Esophagus muscularis mucosa (tissue), 4 donors: ENCODE measurements around the gene LRRC7. TPM values are rescaled to one million over a fixed set of nuclear protein-coding genes. Genes with fewer than 3 reads are reported as not detected.

Experiments
- DNase-seq: peaks from one replicate; pipeline ENCODE4 v3.0.0-alpha.2; 2017; ENCODE audit errors: extremely low spot score
- H3K27ac ChIP-seq, 4 donors: fragments of 200-600 bp; sonication (generic); replicated peaks in 1 of 4; 1 replicate in 3 of 4; 2 replicates in 1 of 4; pipeline ENCODE4 v1.5.1; 2016 to 2019; ENCODE audit warnings: mild to moderate bottlenecking in 1 of 4
- H3K27me3 ChIP-seq, 4 donors: fragments of 200-600 bp; sonication (generic); one replicate each; pipeline versions ENCODE4 v1.5.1 to v1.6.0; 2016 to 2019
- H3K36me3 ChIP-seq, 4 donors: fragments of 200-600 bp; sonication (generic); one replicate each; pipeline ENCODE4 v1.5.1; 2016 to 2019
- H3K4me1 ChIP-seq, 4 donors: fragments of 200-600 bp; sonication (generic); one replicate each; pipeline ENCODE4 v1.5.1; 2016 to 2019
- H3K4me3 ChIP-seq, 4 donors: fragments of 200-600 bp; sonication (generic); 1 replicate in 2 of 4; 2 replicates in 2 of 4; pipeline ENCODE4 v1.5.1; 2016 to 2019; ENCODE audit warnings: mild to moderate bottlenecking in 4 of 4, moderate library complexity in 1 of 4
- H3K9me3 ChIP-seq, 4 donors: fragments of 200-600 bp; sonication (generic); 1 replicate in 3 of 4; 2 replicates in 1 of 4; pipeline ENCODE4 v1.5.1; 2016 to 2019
- EP300 ChIP-seq: sonication (generic); formaldehyde crosslinking; IDR thresholded peaks from one replicate; pipeline ENCODE4 v1.6.1; 2017; ENCODE audit warnings: antibody characterized with exemption
- POLR2A ChIP-seq: fragments of 450-650 bp; IDR thresholded peaks from one replicate; pipeline ENCODE4 v1.6.1; 2017; ENCODE audit warnings: antibody characterized with exemption, moderate library complexity, mild to moderate bottlenecking, low read depth
- POLR2AphosphoS5 ChIP-seq, 2 donors: sonication (generic); formaldehyde crosslinking; IDR thresholded peaks; one replicate each; pipeline ENCODE4 v1.6.1; 2017; ENCODE audit warnings: antibody characterized with exemption in 2 of 2
- whole genome bisulfite sequencing: methylation state at CpG from one replicate; pipeline ENCODE4 v1.1.5; 2018; 5-methylcytosine and 5-hydroxymethylcytosine counted together
- intact Hi-C: fragments of 100-400 bp; cut with DNase I; formaldehyde crosslinking; loops from one replicate; pipeline ENCODE4 v1.15.1; 2023
- total RNA-seq, 4 donors: library from RNA; depleted of rRNA; stranded (reverse); fragments of >200 nt; gene quantifications; one replicate each; pipeline versions ENCODE4 v1.1.0 to v1.2.1, GENCODE V29; 2016
- TF ChIP-seq, protein P1 (sequence below), 3 experiments: fragments of 200-600 bp in 2 of 3; fragments of 450-650 bp in 1 of 3; sonication (generic) in 2 of 3; IDR thresholded peaks; one replicate each; pipeline ENCODE4 v1.5.1; 2017 to 2019; ENCODE audit warnings: antibody characterized with exemption in 3 of 3, mild to moderate bottlenecking in 2 of 3, moderate library complexity in 1 of 3

LRRC7 gene
- total RNA-seq, 4 donors from 2014 or later: 0.26 to 2.5 (median 0.42) TPM

DNA sequence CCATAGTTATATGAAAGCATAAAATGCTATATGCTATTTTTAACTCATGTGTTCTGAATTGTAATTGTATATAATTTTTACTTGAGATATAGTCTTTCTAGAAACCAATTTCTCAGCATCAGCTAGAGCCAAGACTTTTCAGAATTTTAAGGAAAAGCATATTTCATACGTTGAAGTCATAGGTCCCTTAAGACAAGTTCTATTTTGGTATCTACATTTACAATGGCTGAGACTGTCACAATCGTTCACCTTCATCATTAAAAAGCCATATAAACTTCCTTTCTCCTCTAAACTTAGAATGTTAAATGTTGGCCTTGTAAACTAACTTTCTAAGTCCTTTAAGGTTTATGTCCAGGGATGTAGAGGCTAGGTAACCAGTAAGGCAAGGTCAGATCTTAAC lies 533.5 kb downstream of the LRRC7 start:
- Histone ChIP-seq H3K27me3 (no peaks in the 10 kb centered on the region), H3K4me3 (no peak overlapping the region), H3K27ac (no peak overlapping the region), H3K4me1 (no peaks in the 10 kb centered on the region), H3K36me3 (no peaks in the 10 kb centered on the region), H3K9me3 (no peaks in the 10 kb centered on the region)
- TF ChIP-seq POLR2AphosphoS5 (IDR thresholded peaks at IDR 0.05) (no peak), POLR2A (no peak), EP300 (no peak)
- TF ChIP-seq, protein P1, sequence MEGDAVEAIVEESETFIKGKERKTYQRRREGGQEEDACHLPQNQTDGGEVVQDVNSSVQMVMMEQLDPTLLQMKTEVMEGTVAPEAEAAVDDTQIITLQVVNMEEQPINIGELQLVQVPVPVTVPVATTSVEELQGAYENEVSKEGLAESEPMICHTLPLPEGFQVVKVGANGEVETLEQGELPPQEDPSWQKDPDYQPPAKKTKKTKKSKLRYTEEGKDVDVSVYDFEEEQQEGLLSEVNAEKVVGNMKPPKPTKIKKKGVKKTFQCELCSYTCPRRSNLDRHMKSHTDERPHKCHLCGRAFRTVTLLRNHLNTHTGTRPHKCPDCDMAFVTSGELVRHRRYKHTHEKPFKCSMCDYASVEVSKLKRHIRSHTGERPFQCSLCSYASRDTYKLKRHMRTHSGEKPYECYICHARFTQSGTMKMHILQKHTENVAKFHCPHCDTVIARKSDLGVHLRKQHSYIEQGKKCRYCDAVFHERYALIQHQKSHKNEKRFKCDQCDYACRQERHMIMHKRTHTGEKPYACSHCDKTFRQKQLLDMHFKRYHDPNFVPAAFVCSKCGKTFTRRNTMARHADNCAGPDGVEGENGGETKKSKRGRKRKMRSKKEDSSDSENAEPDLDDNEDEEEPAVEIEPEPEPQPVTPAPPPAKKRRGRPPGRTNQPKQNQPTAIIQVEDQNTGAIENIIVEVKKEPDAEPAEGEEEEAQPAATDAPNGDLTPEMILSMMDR (IDR thresholded peaks at IDR 0.05): no peak
- DNase-seq: no peak
- intact Hi-C loops: no loop called here
- 63% methylated on average over 2 of the region's 2 CpGs for WGBS

DNA sequence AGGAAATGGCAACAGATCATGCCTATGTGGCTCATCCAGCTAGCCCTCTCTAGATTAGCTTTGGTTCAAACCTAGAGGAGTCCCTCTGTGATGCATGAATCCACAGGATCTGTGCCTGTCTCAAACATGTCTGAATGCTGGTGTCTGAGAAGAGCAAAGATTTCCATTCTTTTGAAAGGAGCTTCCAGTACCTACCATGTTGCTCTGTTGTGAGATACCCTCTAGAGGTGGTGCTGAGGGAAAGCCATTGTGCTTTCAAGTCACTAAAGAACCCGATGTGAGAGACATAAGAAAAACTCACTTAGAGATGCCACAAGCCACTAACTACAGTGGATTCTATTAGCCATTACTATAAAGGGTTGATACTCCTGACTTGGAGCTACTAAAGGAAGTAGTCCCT lies 534.1 kb downstream of the LRRC7 start:
- DNase-seq: no peak
- no peak overlapping the region for H3K27ac ChIP-seq
- H3K4me3 ChIP-seq: no peak overlapping the region
- H3K4me1 ChIP-seq: no peaks in the 10 kb centered on the region
- no peaks in the 10 kb centered on the region for H3K9me3 ChIP-seq
- no peaks in the 10 kb centered on the region for H3K27me3 ChIP-seq
- intact Hi-C loops: no loop called here
- H3K36me3 ChIP-seq: no peaks in the 10 kb centered on the region
- TF ChIP-seq POLR2A (no peak), EP300 (no peak), POLR2AphosphoS5 (IDR thresholded peaks at IDR 0.05) (no peak)
- TF ChIP-seq, protein P1 (IDR thresholded peaks at IDR 0.05): no peak
- WGBS: 88% methylated on average over 1 of the region's 1 CpG

DNA sequence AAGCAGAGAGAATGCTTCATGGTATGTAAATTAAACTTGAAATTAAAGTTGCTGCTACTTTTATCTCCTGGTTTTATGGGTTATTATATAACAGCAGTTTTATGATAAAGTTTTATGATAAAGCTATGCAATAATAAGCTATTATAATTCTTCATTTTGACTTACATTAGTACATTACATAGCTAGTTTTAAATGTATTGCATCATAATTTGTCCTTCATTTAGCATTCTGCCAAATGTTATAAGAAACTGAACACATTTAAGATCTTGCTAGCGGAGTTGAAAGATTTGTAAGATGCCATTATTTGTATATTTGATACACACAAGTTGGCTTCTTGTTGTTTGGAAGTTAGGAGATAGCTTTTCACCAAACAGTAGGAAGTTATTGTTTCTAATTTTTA lies 536.0 kb downstream of the LRRC7 start:
- Histone ChIP-seq H3K4me1 (no peaks in the 10 kb centered on the region), H3K9me3 (no peaks in the 10 kb centered on the region), H3K36me3 (no peaks in the 10 kb centered on the region), H3K4me3 (no peak overlapping the region), H3K27me3 (no peaks in the 10 kb centered on the region), H3K27ac (no peak overlapping the region)
- intact Hi-C loops: no loop called here
- DNase-seq: no peak
- 93% methylated on average over 1 of the region's 1 CpG for WGBS
- TF ChIP-seq EP300: no peak
- no peak for TF ChIP-seq POLR2A
- no peak for TF ChIP-seq POLR2AphosphoS5 (IDR thresholded peaks at IDR 0.05)
- TF ChIP-seq, protein P1 (IDR thresholded peaks at IDR 0.05): no peak

DNA sequence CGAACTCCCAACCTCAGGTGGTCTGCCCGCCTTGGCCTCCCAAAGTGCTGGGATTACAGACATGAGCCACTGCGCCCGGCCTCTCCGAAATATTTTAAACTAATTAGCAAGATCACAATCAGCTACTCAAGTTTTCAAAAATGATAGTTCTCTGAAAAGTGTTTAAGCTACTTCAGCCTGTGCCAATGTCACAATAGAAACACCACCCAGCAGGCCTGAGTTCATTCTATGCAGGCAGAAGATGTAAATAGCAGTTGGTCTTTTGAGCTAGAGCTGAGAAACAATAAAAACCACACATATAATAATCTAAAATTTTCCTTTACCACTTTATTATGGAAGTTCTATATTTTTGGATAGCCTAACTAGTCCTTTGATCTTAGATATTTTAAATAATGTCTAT lies 541.5 kb downstream of the LRRC7 start:
- TF ChIP-seq, protein P1 (IDR thresholded peaks at IDR 0.05): no peak
- no peak for TF ChIP-seq POLR2A
- TF ChIP-seq POLR2AphosphoS5 (IDR thresholded peaks at IDR 0.05): no peak
- no peak for TF ChIP-seq EP300
- no peak for DNase-seq
- Histone ChIP-seq H3K9me3 (no peaks in the 10 kb centered on the region), H3K4me3 (no peak overlapping the region), H3K27ac (no peak overlapping the region), H3K36me3 (no peaks in the 10 kb centered on the region), H3K27me3 (no peaks in the 10 kb centered on the region), H3K4me1 (no peaks in the 10 kb centered on the region)
- 82% methylated on average over 5 of the region's 5 CpGs for WGBS
- intact Hi-C loops: no loop called here

DNA sequence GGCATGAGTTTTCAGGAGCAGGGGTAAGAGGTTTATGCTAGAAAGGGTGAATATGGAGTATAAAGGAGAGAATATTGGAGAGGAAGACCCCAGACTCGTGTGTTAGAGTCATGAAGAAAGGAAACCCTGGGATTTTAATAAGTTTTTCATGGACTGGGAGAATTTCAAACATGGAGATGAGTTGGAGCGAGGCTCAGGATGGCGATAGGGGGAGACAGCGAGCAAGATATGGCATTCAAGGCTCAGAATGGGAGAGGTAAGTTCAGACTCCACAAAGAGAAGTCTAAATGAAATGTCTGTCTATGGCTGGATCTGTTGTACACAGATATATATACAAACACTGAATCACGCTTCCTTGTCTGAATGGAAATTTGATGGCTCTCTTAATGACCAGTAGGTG lies 545.1 kb downstream of the LRRC7 start:
- no peak for DNase-seq
- TF ChIP-seq, protein P1 (IDR thresholded peaks at IDR 0.05): no peak
- TF ChIP-seq POLR2A: no peak
- TF ChIP-seq EP300: no peak
- no peak for TF ChIP-seq POLR2AphosphoS5 (IDR thresholded peaks at IDR 0.05)
- WGBS: 93% methylated on average over 5 of the region's 5 CpGs
- Histone ChIP-seq H3K27ac (no peak overlapping the region), H3K4me1 (no peaks in the 10 kb centered on the region), H3K9me3 (no peaks in the 10 kb centered on the region), H3K4me3 (no peak overlapping the region), H3K27me3 (no peaks in the 10 kb centered on the region), H3K36me3 (no peaks in the 10 kb centered on the region)
- intact Hi-C loops: no loop called here
